Measurements from ENCODE around the gene SOWAHA. TPM values are rescaled to one million over a fixed set of nuclear protein-coding genes. Genes with fewer than 3 reads are reported as not detected.

SOWAHA gene
- total and polyA plus RNA-seq, 2 donors (not counting 1 experiment from before 2014, with no cell fraction given): not detected

- Histone ChIP-seq H2AFZ (ENCODE audit: insufficient read depth, low read depth, low read length, poor library complexity, severe bottlenecking) (no peak overlapping the region), H3K9me3 (ENCODE audit: control extremely low read depth in 1 of 3, control insufficient read depth in 2 of 3, insufficient read depth in 1 of 3, low read length in 2 of 3) (peaks cover 0 to 7% (median 0%) of the 10 kb centered on the region in 3 donors), H3K27me3 (replicated peaks in 1 of 4; ENCODE audit: control extremely low read depth in 1 of 4, control insufficient read depth in 3 of 4, insufficient read depth in 4 of 4, low read length in 3 of 4) (peaks cover 0 to 63% (median 40%) of the 10 kb centered on the region in 4 experiments), H3K79me2 (ENCODE audit: control insufficient read depth, insufficient read depth, low read length) (no peaks in the 10 kb centered on the region), H3K36me3 (replicated peaks in 1 of 2; ENCODE audit: control extremely low read depth in 1 of 2, control insufficient read depth in 1 of 2, extremely low read depth in 1 of 2, insufficient read depth in 2 of 2, low read length in 1 of 2) (no peaks in the 10 kb centered on the region), H3K4me3 (ENCODE audit: control extremely low read depth in 1 of 5, extremely low read depth in 1 of 5, insufficient read depth in 1 of 5, low read depth in 2 of 5, low read length in 4 of 5) (no peak overlapping the region), H3K27ac (ENCODE audit: low read length in 2 of 2) (no peak overlapping the region), H4K20me1 (ENCODE audit: control insufficient read depth, insufficient read depth, low read length, poor library complexity, severe bottlenecking) (no peaks in the 10 kb centered on the region), H3K4me2 (replicated peaks; ENCODE audit: low read depth, low read length, poor library complexity, severe bottlenecking) (peak overlapping the region; percentile 88), H3K4me1 (ENCODE audit: control insufficient read depth in 2 of 2, insufficient read depth in 2 of 2, low read length in 2 of 2) (peaks cover 21 to 32% of the 10 kb centered on the region in 2 donors), H3K9ac (ENCODE audit: low read length) (no peak overlapping the region)
- POLR2A ChIA-PET: interaction anchor here (0.7 kb wide), 1 partner anchor 37 kb away, joined by 3 read pairs; the partner anchor contains the start of genes GDF9 and UQCRQ
- CTCF ChIA-PET: interaction anchor here (0.5 to 7.4 kb wide), 17 partner anchors 8 to 457 kb away, joined by 3 to 75 read pairs (median 5); partner anchors contain the start of genes CCNI2 and SOWAHA
- H3K27me3 Mint-ChIP-seq: peaks cover 30% of the 10 kb centered on the region
- H3K9me3 Mint-ChIP-seq (ENCODE audit: insufficient read depth): no peaks in the 10 kb centered on the region
- no peak for ATAC-seq (ENCODE audit: low read depth)
- peak; percentile 14 for DNase-seq
- no peak for TF ChIP-seq CTCF (IDR thresholded peaks at IDR 0.05)
- no peak for TF ChIP-seq EZH2 (IDR thresholded peaks at IDR 0.05; ENCODE audit: borderline replicate concordance, insufficient read depth, low read depth, low read length, poor library complexity, severe bottlenecking)
- 91% methylated on average over 4 of the region's 4 CpGs for WGBS (ENCODE audit: insufficient coverage)
- H3K27ac Mint-ChIP-seq: no peak overlapping the region
- peaks cover 18% of the 10 kb centered on the region for H3K4me1 Mint-ChIP-seq
- peak overlapping the region; percentile 93 for H3K4me3 Mint-ChIP-seq
- intact Hi-C loops (cut with micrococcal nuclease): no loop called here
Observed at GRCh38 chr5:132828846-132829494, 15.9 kb downstream of the SOWAHA start.
